IMR-90 (cell line): ENCODE measurements around the gene RGS12.

Experiments used
- CEBPB ChIP-seq: IDR thresholded peaks from 2 replicates; pipeline ENCODE4 v1.6.1; 2012; ENCODE audit warnings: low read depth, low read length, improper control_type of control experiment
- MAZ ChIP-seq: IDR thresholded peaks from 2 replicates; pipeline ENCODE4 v1.6.1; 2012; ENCODE audit warnings: low read depth, mild to moderate bottlenecking, low read length, improper control_type of control experiment, moderate library complexity, borderline replicate concordance
- NFE2L2 ChIP-seq: fragments of 150-350 bp; IDR thresholded peaks from 2 replicates; pipeline ENCODE4 v1.6.1; 2016; ENCODE audit warnings: low read depth, mild to moderate bottlenecking, low read length
- POLR2A ChIP-seq: IDR thresholded peaks from 2 replicates; pipeline ENCODE4 v1.6.1; 2012; ENCODE audit warnings: mild to moderate bottlenecking, low read depth, low read length
- RAD21 ChIP-seq: IDR thresholded peaks from 2 replicates; pipeline ENCODE4 v1.6.1; 2012; ENCODE audit warnings: low read length, improper control_type of control experiment
- RCOR1 ChIP-seq: IDR thresholded peaks from 2 replicates; pipeline ENCODE4 v1.6.1; 2012; ENCODE audit warnings: mild to moderate bottlenecking, low read length, improper control_type of control experiment; ENCODE audit not compliant: insufficient replicate concordance
- SMC3 ChIP-seq: fragments of 150-350 bp; IDR thresholded peaks from 2 replicates; pipeline ENCODE4 v1.6.1; 2016; ENCODE audit warnings: low read depth, mild to moderate bottlenecking, antibody characterized with exemption, low read length, moderate library complexity
- TF ChIP-seq, protein P1 (sequence below): conservative IDR thresholded peaks from 2 replicates; pipeline ENCODE4 v1.5.1; 2012; ENCODE audit warnings: mild to moderate bottlenecking, low read depth, low read length, improper control_type of control experiment
- TF ChIP-seq, protein P2 (sequence below): fragments of 150-350 bp; IDR thresholded peaks from 2 replicates; pipeline ENCODE4 v1.6.1; 2016; ENCODE audit warnings: low read depth, mild to moderate bottlenecking, low read length, moderate library complexity, borderline replicate concordance

DNA sequence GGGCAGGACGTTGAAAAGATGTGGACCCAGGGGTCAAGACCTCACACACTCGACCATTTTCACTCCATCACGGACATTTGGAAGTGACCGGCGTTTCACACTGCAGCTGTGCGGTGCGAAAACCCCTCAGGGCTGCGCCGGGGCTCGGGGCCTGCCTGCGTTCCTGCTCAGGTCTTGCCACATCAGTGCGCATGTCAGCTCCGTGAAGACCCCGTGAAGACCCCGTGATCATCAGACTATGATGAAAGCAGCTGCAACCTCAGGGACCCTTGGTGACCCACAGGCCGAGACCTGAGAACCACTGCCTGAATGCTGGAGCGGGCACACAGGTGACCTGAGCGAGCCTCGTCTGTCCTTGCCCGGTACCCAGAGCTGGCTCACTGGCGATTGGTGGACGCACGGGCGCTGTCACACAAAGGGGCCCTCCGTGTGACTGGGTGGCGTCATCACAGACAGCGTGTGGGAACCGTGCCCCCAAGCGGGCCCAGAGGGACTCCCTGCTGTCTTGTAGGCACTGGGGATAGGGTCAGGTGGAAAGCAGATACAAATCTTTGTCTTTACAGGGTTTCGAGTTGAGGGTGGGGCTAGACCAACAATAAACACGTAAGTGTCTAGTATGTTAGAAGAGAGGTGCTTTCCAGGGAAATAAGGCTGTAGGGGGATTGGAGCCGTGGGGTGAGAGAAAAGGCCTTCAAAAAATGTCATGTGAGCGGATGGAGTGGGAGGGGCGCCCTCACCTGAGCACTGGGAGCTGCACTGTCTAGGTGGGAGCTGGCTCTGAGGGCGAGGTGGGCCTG is 31.2 kb upstream of the RGS12 start:
- TF ChIP-seq, protein P1, sequence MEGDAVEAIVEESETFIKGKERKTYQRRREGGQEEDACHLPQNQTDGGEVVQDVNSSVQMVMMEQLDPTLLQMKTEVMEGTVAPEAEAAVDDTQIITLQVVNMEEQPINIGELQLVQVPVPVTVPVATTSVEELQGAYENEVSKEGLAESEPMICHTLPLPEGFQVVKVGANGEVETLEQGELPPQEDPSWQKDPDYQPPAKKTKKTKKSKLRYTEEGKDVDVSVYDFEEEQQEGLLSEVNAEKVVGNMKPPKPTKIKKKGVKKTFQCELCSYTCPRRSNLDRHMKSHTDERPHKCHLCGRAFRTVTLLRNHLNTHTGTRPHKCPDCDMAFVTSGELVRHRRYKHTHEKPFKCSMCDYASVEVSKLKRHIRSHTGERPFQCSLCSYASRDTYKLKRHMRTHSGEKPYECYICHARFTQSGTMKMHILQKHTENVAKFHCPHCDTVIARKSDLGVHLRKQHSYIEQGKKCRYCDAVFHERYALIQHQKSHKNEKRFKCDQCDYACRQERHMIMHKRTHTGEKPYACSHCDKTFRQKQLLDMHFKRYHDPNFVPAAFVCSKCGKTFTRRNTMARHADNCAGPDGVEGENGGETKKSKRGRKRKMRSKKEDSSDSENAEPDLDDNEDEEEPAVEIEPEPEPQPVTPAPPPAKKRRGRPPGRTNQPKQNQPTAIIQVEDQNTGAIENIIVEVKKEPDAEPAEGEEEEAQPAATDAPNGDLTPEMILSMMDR: no peak
- no peak for TF ChIP-seq NFE2L2
- no peak for TF ChIP-seq RAD21
- no peak for TF ChIP-seq POLR2A
- TF ChIP-seq SMC3: no peak
- no peak for TF ChIP-seq MAZ
- no peak for TF ChIP-seq RCOR1
- TF ChIP-seq, protein P2, sequence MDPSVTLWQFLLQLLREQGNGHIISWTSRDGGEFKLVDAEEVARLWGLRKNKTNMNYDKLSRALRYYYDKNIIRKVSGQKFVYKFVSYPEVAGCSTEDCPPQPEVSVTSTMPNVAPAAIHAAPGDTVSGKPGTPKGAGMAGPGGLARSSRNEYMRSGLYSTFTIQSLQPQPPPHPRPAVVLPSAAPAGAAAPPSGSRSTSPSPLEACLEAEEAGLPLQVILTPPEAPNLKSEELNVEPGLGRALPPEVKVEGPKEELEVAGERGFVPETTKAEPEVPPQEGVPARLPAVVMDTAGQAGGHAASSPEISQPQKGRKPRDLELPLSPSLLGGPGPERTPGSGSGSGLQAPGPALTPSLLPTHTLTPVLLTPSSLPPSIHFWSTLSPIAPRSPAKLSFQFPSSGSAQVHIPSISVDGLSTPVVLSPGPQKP: no peak
- TF ChIP-seq CEBPB: no peak
